Fibroblast of lung (primary cell): ENCODE measurements around the gene PRDM16. TPM values are rescaled to one million over a fixed set of nuclear protein-coding genes. Genes with fewer than 3 reads are reported as not detected.

Experiments
- DNase-seq, 2 donors: peaks; one replicate each; pipeline versions ENCODE4 v3.0.0 to v3.0.0-alpha.2; 2010; ENCODE audit warnings: low read depth in 2 of 2
- H2AFZ ChIP-seq: 2 replicates; pipeline ENCODE4 v1.5.1; 2012; ENCODE audit warnings: low read length, control low read depth, inconsistent platforms
- H3K27ac ChIP-seq: 2 replicates; pipeline ENCODE4 v1.5.1; 2011; ENCODE audit warnings: low read length, control low read depth; ENCODE audit not compliant: insufficient read depth
- H3K27me3 ChIP-seq: 2 replicates; pipeline ENCODE4 v1.5.1; 2011; ENCODE audit warnings: mild to moderate bottlenecking, low read length; ENCODE audit not compliant: control insufficient read depth, insufficient read depth
- H3K36me3 ChIP-seq: 2 replicates; pipeline ENCODE4 v1.5.1; 2011; ENCODE audit warnings: low read length; ENCODE audit not compliant: control insufficient read depth, insufficient read depth
- H3K4me1 ChIP-seq: 2 replicates; pipeline ENCODE4 v1.5.1; 2011; ENCODE audit warnings: low read length; ENCODE audit not compliant: control insufficient read depth, insufficient read depth; ENCODE audit errors: extremely low read depth
- H3K4me2 ChIP-seq: 2 replicates; pipeline ENCODE4 v1.5.1; 2011; ENCODE audit warnings: low read length, control low read depth; ENCODE audit not compliant: insufficient read depth; ENCODE audit errors: extremely low read depth
- H3K4me3 ChIP-seq, 4 experiments: fragments of 200-600 bp in 1 of 4; sonication (generic) in 1 of 4; replicated peaks in 1 of 4; 2 replicates each; pipeline ENCODE4 v1.5.1; 2011 to 2016; ENCODE audit warnings: low read length in 4 of 4, low read depth in 3 of 4, mild to moderate bottlenecking in 3 of 4, control low read depth in 2 of 4, inconsistent platforms in 1 of 4, mixed read lengths in 1 of 4; ENCODE audit not compliant: insufficient read depth in 1 of 4; ENCODE audit errors: control extremely low read depth in 1 of 4
- H3K79me2 ChIP-seq: 2 replicates; pipeline ENCODE4 v1.5.1; 2012; ENCODE audit warnings: mild to moderate bottlenecking, low read length, inconsistent platforms; ENCODE audit not compliant: control insufficient read depth, insufficient read depth
- H3K9ac ChIP-seq: 2 replicates; pipeline ENCODE4 v1.5.1; 2011; ENCODE audit warnings: mild to moderate bottlenecking, low read length, control low read depth; ENCODE audit not compliant: insufficient read depth
- H3K9me3 ChIP-seq: 2 replicates; pipeline ENCODE4 v1.5.1; 2012; ENCODE audit warnings: low read depth, low read length; ENCODE audit not compliant: control insufficient read depth, insufficient read depth
- H4K20me1 ChIP-seq: 2 replicates; pipeline ENCODE4 v1.5.1; 2011; ENCODE audit warnings: low read length; ENCODE audit not compliant: control insufficient read depth, insufficient read depth; ENCODE audit errors: extremely low read depth
- EZH2 ChIP-seq: IDR thresholded peaks from 2 replicates; pipeline ENCODE4 v1.5.1; 2012; ENCODE audit warnings: low read length, control low read depth, mild to moderate bottlenecking; ENCODE audit errors: missing control alignments
- polyA plus RNA-seq, 2 donors: library from polyadenylated mRNA; depleted of rRNA in 1 of 2; stranded (reverse) in 1 of 2; unstranded in 1 of 2; fragments of >200 nt; gene quantifications; 2 replicates each; pipeline ENCODE4 v1.2.1, GENCODE V29; 2011 to 2012; ENCODE audit warnings: missing spikeins in 1 of 2
- total RNA-seq: library from RNA; depleted of rRNA; stranded (reverse); fragments of >200 nt; gene quantifications from 2 replicates; pipeline ENCODE4 v1.2.1, GENCODE V29; 2014
- TF ChIP-seq, protein P1 (sequence below), 2 donors: IDR thresholded peaks in 1 of 2; conservative IDR thresholded peaks in 1 of 2; 1 replicate in 1 of 2; 2 replicates in 1 of 2; pipeline ENCODE4 v1.5.1; 2011 to 2012; ENCODE audit warnings: low read length in 2 of 2, control low read depth in 1 of 2, inconsistent platforms in 1 of 2, low read depth in 1 of 2, mild to moderate bottlenecking in 1 of 2

PRDM16 gene
- total and polyA plus RNA-seq, 2 donors (not counting 1 experiment from before 2014, with no cell fraction given), result 0.30 to 1.8 TPM

- no peak overlapping the region for H3K4me2 ChIP-seq
- H2AFZ ChIP-seq, result no peak overlapping the region
- DNase-seq, result no peak
- no peaks in the 10 kb centered on the region for H4K20me1 ChIP-seq
- no peaks in the 10 kb centered on the region for H3K36me3 ChIP-seq
- H3K27me3 ChIP-seq, result no peaks in the 10 kb centered on the region
- H3K79me2 ChIP-seq, result no peaks in the 10 kb centered on the region
- H3K4me1 ChIP-seq, result no peaks in the 10 kb centered on the region
- no peaks in the 10 kb centered on the region for H3K9me3 ChIP-seq
- H3K27ac ChIP-seq, result no peak overlapping the region
- H3K4me3 ChIP-seq, result no peak overlapping the region
- TF ChIP-seq EZH2, result no peak
- TF ChIP-seq, protein P1, sequence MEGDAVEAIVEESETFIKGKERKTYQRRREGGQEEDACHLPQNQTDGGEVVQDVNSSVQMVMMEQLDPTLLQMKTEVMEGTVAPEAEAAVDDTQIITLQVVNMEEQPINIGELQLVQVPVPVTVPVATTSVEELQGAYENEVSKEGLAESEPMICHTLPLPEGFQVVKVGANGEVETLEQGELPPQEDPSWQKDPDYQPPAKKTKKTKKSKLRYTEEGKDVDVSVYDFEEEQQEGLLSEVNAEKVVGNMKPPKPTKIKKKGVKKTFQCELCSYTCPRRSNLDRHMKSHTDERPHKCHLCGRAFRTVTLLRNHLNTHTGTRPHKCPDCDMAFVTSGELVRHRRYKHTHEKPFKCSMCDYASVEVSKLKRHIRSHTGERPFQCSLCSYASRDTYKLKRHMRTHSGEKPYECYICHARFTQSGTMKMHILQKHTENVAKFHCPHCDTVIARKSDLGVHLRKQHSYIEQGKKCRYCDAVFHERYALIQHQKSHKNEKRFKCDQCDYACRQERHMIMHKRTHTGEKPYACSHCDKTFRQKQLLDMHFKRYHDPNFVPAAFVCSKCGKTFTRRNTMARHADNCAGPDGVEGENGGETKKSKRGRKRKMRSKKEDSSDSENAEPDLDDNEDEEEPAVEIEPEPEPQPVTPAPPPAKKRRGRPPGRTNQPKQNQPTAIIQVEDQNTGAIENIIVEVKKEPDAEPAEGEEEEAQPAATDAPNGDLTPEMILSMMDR (conservative IDR thresholded peaks at IDR 0.05 in 1 of 2, IDR thresholded peaks at IDR 0.05 in 1 of 2; ENCODE audit: low read depth in 1 of 2, low read length in 2 of 2), result no peak
- no peak overlapping the region for H3K9ac ChIP-seq
These were observed 274.0 kb downstream of the PRDM16 start for GRCh38 chr1:3342960-3343359.

GRCh38 chr1:3344395-3344794, 275.4 kb downstream of the PRDM16 start:
- Histone ChIP-seq H4K20me1 (no peaks in the 10 kb centered on the region), H3K27me3 (no peaks in the 10 kb centered on the region), H3K36me3 (no peaks in the 10 kb centered on the region), H3K4me3 (no peak overlapping the region), H3K27ac (no peak overlapping the region), H3K79me2 (no peaks in the 10 kb centered on the region), H2AFZ (no peak overlapping the region), H3K9me3 (no peaks in the 10 kb centered on the region), H3K4me1 (no peaks in the 10 kb centered on the region), H3K4me2 (no peak overlapping the region), H3K9ac (no peak overlapping the region)
- no peak for DNase-seq
- TF ChIP-seq, protein P1 (conservative IDR thresholded peaks at IDR 0.05 in 1 of 2, IDR thresholded peaks at IDR 0.05 in 1 of 2; ENCODE audit: low read depth in 1 of 2, low read length in 2 of 2), result no peak
- TF ChIP-seq EZH2, result no peak

GRCh38 chr1:3345792-3346191, 276.8 kb downstream of the PRDM16 start:
- no peaks in the 10 kb centered on the region for H3K4me1 ChIP-seq
- TF ChIP-seq, protein P1 (conservative IDR thresholded peaks at IDR 0.05 in 1 of 2, IDR thresholded peaks at IDR 0.05 in 1 of 2; ENCODE audit: low read depth in 1 of 2, low read length in 2 of 2), result no peak
- TF ChIP-seq EZH2, result no peak
- H4K20me1 ChIP-seq, result no peaks in the 10 kb centered on the region
- no peak overlapping the region for H2AFZ ChIP-seq
- no peak for DNase-seq
- no peak overlapping the region for H3K27ac ChIP-seq
- no peaks in the 10 kb centered on the region for H3K9me3 ChIP-seq
- no peak overlapping the region for H3K4me2 ChIP-seq
- H3K36me3 ChIP-seq, result no peaks in the 10 kb centered on the region
- no peaks in the 10 kb centered on the region for H3K27me3 ChIP-seq
- H3K9ac ChIP-seq, result no peak overlapping the region
- no peaks in the 10 kb centered on the region for H3K79me2 ChIP-seq
- H3K4me3 ChIP-seq, result no peak overlapping the region
